KOPT-K1 (cell line): Measurements from ENCODE around the gene RGS17.
A peak's percentile ranks its signal among the peaks of the same experiment; 100 is the strongest.
"Not testable (repeated sequence)": the region's sequence is repeated elsewhere in the genome, so short reads cannot be mapped to it uniquely, and the experiment has no call there.

Source experiments
- H3K27ac ChIP-seq: fragments of 200-600 bp; sonication (generic); 2 replicates; pipeline ENCODE4 v1.5.1; 2016; ENCODE audit warnings: antibody characterized with exemption, mild to moderate bottlenecking, low read depth, low read length; ENCODE audit not compliant: poor library complexity, severe bottlenecking
- H3K36me3 ChIP-seq: fragments of 200-600 bp; sonication (generic); 2 replicates; pipeline ENCODE4 v1.5.1; 2017; ENCODE audit warnings: antibody characterized with exemption, mild to moderate bottlenecking, low read length, moderate library complexity; ENCODE audit not compliant: insufficient read depth
- H3K9me3 ChIP-seq: fragments of 200-600 bp; sonication (generic); 2 replicates; pipeline ENCODE4 v1.5.1; 2017; ENCODE audit warnings: antibody characterized with exemption, low read length, mild to moderate bottlenecking; ENCODE audit not compliant: insufficient read depth, poor library complexity, severe bottlenecking

RGS17 gene

GRCh38 chr6:153012856-153013255 lies 118.2 kb downstream of the RGS17 start:
- Histone ChIP-seq H3K27ac (no peak overlapping the region), H3K36me3 (no peaks in the 10 kb centered on the region), H3K9me3 (no peaks in the 10 kb centered on the region)

GRCh38 chr6:153003366-153003690 lies 127.8 kb downstream of the RGS17 start:
- Histone ChIP-seq H3K36me3 (peaks cover 21% of the 10 kb centered on the region), H3K27ac (peak overlapping the region; percentile 70), H3K9me3 (no peaks in the 10 kb centered on the region)

GRCh38 chr6:153002613-153003365 lies 128.3 kb downstream of the RGS17 start, which contains the start of gene MTRF1L:
TSS of gene MTRF1L (minus strand) at chr6:153002709. CDS start at chr6:153002685, 24 bp downstream.
- H3K9me3 ChIP-seq, result no peaks in the 10 kb centered on the region
- H3K36me3 ChIP-seq, result peaks cover 27% of the 10 kb centered on the region
- H3K27ac ChIP-seq, result peak within 1 kb of the TSS; percentile 70

- Histone ChIP-seq H3K27ac (peak overlapping the region; percentile 70), H3K9me3 (no peaks in the 10 kb centered on the region), H3K36me3 (peaks cover 35% of the 10 kb centered on the region)
These were observed 129.1 kb downstream of the RGS17 start for GRCh38 chr6:153001767-153002612.

DNA sequence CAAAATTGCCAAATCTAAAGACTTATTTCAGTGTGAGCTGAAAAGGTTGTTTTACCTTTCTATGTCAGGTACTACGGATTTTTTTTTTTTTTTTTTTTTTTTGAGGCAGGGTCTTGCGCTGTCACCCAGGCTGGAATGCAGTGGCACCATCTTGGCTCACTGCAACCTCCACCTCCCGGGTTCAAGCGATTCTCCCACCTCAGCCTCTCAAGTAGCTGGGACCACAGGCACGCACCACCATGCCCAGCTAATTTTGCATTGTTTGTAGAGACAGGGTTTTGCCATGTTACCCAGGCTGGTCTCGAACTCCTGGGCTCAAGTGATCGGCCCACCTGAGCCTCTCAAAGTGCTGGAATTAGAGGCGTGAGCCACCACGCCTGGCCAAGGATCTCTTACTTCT lies 130.3 kb downstream of the RGS17 start:
- H3K27ac ChIP-seq, result peak overlapping the region; percentile 70
- peaks cover 47% of the 10 kb centered on the region for H3K36me3 ChIP-seq
- not testable (repeated sequence) for H3K9me3 ChIP-seq

- Histone ChIP-seq H3K9me3 (no peaks in the 10 kb centered on the region), H3K27ac (no peak overlapping the region), H3K36me3 (peaks cover 52% of the 10 kb centered on the region)
These were observed 130.8 kb downstream of the RGS17 start for GRCh38 chr6:153000243-153000642.

- H3K36me3 ChIP-seq, result peaks cover 59% of the 10 kb centered on the region
- H3K9me3 ChIP-seq, H3K27ac ChIP-seq: not testable (repeated sequence)
These were observed 131.5 kb downstream of the RGS17 start for GRCh38 chr6:152999538-152999937.

GRCh38 chr6:152993847-152994246 lies 137.2 kb downstream of the RGS17 start:
- Histone ChIP-seq H3K36me3 (peaks cover 93% of the 10 kb centered on the region), H3K9me3 (no peaks in the 10 kb centered on the region), H3K27ac (no peak overlapping the region)

- Histone ChIP-seq H3K27ac (no peak overlapping the region), H3K9me3 (no peaks in the 10 kb centered on the region), H3K36me3 (peaks cover 89% of the 10 kb centered on the region)
These were observed 137.7 kb downstream of the RGS17 start for GRCh38 chr6:152993431-152993830.

DNA sequence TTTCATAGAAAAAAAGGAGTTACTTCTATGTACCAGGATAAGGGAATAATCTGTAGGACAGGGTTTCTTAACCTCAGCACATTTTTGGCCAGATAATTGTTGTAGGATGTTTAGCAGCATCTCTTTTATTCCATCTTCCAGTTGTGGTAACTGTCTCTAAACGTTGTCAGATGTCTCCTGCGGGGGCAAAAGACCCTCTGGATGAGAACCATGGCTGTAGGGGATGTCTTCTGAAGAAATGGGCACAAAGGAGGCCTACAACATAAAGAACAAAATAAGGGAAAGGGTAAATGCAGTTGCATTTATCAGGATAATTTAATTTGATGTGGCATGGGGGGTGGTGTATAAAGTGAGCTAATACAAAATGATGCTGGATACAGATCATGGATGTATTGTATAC lies 144.1 kb downstream of the RGS17 start:
- Histone ChIP-seq H3K27ac (no peak overlapping the region), H3K36me3 (peaks cover 48% of the 10 kb centered on the region), H3K9me3 (no peaks in the 10 kb centered on the region)

DNA sequence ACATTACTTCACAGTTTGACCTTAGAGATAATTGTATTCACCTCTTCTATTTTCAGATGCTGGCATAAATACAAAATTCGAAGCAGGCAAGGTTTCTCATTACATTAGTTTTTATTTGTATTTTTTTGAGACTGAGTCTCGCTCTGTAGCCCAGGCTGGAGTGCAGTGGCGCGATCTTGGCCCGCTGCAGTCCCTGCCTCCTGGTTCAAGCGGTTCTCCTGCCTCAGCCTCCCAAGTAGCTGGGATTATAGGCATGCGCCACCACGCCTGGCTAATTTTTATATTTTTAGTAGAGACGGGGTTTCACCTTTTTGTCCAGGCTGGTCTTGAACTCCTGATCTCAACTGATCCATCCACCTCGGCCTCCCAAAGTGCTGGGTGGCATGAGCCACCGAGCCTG lies 145.8 kb downstream of the RGS17 start:
- Histone ChIP-seq H3K36me3 (peaks cover 41% of the 10 kb centered on the region), H3K27ac (peak overlapping the region; percentile 96)
- H3K9me3 ChIP-seq, result not testable (repeated sequence)

DNA sequence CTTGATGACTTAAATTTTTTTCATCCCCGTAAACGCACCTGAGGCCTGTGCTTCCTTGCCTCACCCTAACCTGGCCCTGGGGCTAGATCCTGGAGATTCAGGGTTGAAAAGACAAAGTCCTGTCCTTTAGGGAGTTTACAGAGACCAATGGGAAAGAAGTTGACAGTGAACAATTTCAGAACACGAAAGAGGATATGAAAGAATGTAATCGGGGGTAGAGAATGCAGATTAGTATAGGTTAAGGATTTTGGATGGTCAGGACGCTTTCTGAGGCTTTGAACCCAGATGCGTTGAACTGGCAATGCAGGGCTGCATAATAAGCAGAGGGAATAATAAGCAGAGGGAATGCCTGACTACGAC lies 146.6 kb downstream of the RGS17 start:
- Histone ChIP-seq H3K27ac (peak overlapping the region; percentile 96), H3K9me3 (no peaks in the 10 kb centered on the region), H3K36me3 (peaks cover 41% of the 10 kb centered on the region)

- Histone ChIP-seq H3K36me3 (peaks cover 46% of the 10 kb centered on the region), H3K27ac (peak overlapping the region; percentile 96), H3K9me3 (no peaks in the 10 kb centered on the region)
These were observed 147.2 kb downstream of the RGS17 start for GRCh38 chr6:152983637-152984512.

DNA sequence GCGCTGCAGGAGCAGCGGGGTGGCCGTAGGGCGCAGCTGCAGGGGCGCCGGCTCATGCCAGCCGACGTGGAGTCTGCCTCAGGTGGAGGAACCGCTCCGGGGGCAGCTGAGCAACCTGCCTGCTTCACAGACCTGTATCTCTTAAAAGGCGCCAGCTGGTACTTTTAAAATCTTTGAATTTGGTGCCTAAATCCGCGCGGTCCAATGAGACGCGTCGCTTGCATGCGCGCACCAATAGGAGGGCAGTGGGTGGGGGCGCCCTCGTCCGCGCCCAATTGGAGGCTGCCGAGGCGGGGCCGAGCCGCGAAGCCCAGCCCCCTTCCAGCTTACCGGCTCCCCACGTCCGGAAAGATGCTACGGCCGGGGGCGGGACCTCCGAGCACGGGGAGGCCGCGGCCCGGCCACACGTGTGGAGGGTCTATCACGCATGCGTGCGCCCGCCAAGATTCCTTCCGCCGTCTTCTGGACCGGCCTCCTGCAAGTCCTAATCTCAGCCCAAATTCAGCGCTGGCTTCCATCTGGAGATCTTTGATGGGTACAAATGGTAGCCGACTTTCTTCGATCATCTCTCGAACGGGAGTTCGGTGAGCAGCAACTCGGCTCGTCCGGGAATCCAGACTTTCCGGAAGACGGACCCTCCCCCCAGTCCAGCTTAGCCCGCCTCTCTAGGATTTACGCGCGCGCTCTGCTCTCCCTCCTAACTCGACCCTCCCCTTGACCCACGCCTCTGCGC lies 148.0 kb downstream of the RGS17 start, which contains the start of gene FBXO5:
FBXO5 (minus strand) TSS at position 138 of the 733 bp plus-strand sequence; CDS start at position 56, 82 bp downstream.
- Histone ChIP-seq H3K36me3 (peaks cover 54% of the 10 kb centered on the region), H3K9me3 (no peaks in the 10 kb centered on the region), H3K27ac (peak within 1 kb of the TSS; percentile 96)
